Astrocyte (in vitro differentiated cells and primary cell): Measurements from ENCODE around the gene GABRR3. TPM values are rescaled to one million over a fixed set of nuclear protein-coding genes. Genes with fewer than 3 reads are reported as not detected.

ENCODE experiments used
- DNase-seq: peaks from one replicate; pipeline ENCODE4 v3.0.0-alpha.2; 2010; ENCODE audit warnings: low read depth
- FAIRE-seq: peaks from 2 replicates; lab custom pipeline; 2011; peaks lifted over from hg19 to GRCh38; lab: Jason Lieb, UNC
- H2AFZ ChIP-seq: 2 replicates; pipeline ENCODE4 v1.6.0; 2012; ENCODE audit warnings: low read depth, low read length, inconsistent platforms
- H3K27ac ChIP-seq: 2 replicates; pipeline ENCODE4 v1.5.1; 2011; ENCODE audit warnings: low read depth, low read length, inconsistent platforms
- H3K27me3 ChIP-seq: 2 replicates; pipeline ENCODE4 v1.6.0; 2011; ENCODE audit warnings: low read length, inconsistent platforms; ENCODE audit not compliant: insufficient read depth
- H3K36me3 ChIP-seq: 2 replicates; pipeline ENCODE4 v1.5.1; 2011; ENCODE audit warnings: low read length, inconsistent platforms; ENCODE audit not compliant: insufficient read depth
- H3K4me1 ChIP-seq: 2 replicates; pipeline ENCODE4 v1.5.1; 2011; ENCODE audit warnings: low read length, inconsistent platforms; ENCODE audit not compliant: insufficient read depth
- H3K4me2 ChIP-seq: 2 replicates; pipeline ENCODE4 v1.6.0; 2012; ENCODE audit warnings: low read length, inconsistent platforms
- H3K4me3 ChIP-seq: 2 replicates; pipeline ENCODE4 v1.5.1; 2011; ENCODE audit warnings: low read depth, mild to moderate bottlenecking, low read length, inconsistent platforms; ENCODE audit not compliant: insufficient read depth
- H3K79me2 ChIP-seq: 2 replicates; pipeline ENCODE4 v1.6.0; 2012; ENCODE audit warnings: mild to moderate bottlenecking, low read length, inconsistent platforms; ENCODE audit not compliant: insufficient read depth
- H3K9ac ChIP-seq: 2 replicates; pipeline ENCODE4 v1.6.0; 2012; ENCODE audit warnings: mild to moderate bottlenecking, low read length, inconsistent platforms
- H3K9me3 ChIP-seq: 2 replicates; pipeline ENCODE4 v1.5.1; 2012; ENCODE audit warnings: low read depth, mild to moderate bottlenecking, low read length, inconsistent platforms; ENCODE audit not compliant: insufficient read depth
- H4K20me1 ChIP-seq: 2 replicates; pipeline ENCODE4 v1.6.0; 2012; ENCODE audit warnings: low read length, inconsistent platforms; ENCODE audit not compliant: insufficient read depth
- H3K27ac Mint-ChIP-seq: one replicate; pipeline ENCODE4 v1.8.0; 2021; ENCODE audit warnings: mild to moderate bottlenecking, mixed read lengths; ENCODE audit not compliant: unreplicated experiment
- H3K27me3 Mint-ChIP-seq: one replicate; pipeline ENCODE4 v1.8.0; 2021; ENCODE audit warnings: low read depth, mixed read lengths; ENCODE audit not compliant: unreplicated experiment
- H3K36me3 Mint-ChIP-seq: one replicate; pipeline ENCODE4 v1.8.0; 2021; ENCODE audit warnings: low read depth, mixed read lengths; ENCODE audit not compliant: unreplicated experiment
- H3K4me1 Mint-ChIP-seq: one replicate; pipeline ENCODE4 v1.8.0; 2021; ENCODE audit warnings: low read depth, mixed read lengths; ENCODE audit not compliant: unreplicated experiment
- H3K4me3 Mint-ChIP-seq: one replicate; pipeline ENCODE4 v1.8.0; 2021; ENCODE audit warnings: mild to moderate bottlenecking, moderate library complexity, mixed read lengths; ENCODE audit not compliant: unreplicated experiment
- H3K9me3 Mint-ChIP-seq: one replicate; pipeline ENCODE4 v1.8.0; 2021; ENCODE audit warnings: mild to moderate bottlenecking, mixed read lengths; ENCODE audit not compliant: unreplicated experiment
- CTCF ChIP-seq: IDR thresholded peaks from 2 replicates; pipeline ENCODE4 v1.5.1; 2011; ENCODE audit warnings: low read depth, mild to moderate bottlenecking, inconsistent platforms, low read length, moderate library complexity; ENCODE audit not compliant: insufficient read depth
- EZH2 ChIP-seq: IDR thresholded peaks from 2 replicates; pipeline ENCODE4 v1.6.1; 2012; ENCODE audit warnings: mild to moderate bottlenecking, low read length, inconsistent platforms; ENCODE audit not compliant: insufficient read depth
- total RNA-seq: library from RNA; stranded (reverse); gene quantifications from 2 replicates; pipeline ENCODE4 v1.2.1, GENCODE V29; 2021

Gene GABRR3
- total RNA-seq, 1 donor from 2014 or later, result not detected

DNA sequence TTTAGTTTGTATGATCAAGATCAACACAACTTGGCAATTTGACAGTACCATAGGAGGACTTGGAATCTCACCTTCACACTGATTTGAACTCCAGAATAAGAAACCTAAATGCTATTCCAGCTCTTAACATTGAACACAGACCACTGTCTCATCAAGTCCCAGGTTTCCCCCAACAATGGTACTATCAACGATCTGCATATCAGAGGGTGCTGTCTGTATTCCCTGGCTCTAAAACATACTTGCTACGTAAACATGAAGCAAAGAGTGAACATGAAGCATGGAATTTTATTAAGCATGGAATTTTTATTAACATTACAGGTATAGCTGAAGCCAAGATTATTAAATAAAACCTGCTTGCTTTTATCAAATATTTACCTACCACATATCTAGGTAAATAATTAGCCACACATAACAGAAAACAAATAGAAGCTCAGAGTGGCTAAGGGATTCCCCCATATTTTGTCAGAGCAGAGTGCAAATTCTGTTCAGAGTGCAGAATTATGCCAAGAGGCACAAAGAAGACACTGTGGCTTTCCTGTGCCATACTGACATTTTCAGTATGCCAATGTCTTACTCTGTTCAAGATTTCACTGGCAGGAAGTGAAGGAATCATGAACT lies 40.7 kb downstream of the GABRR3 start:
- H3K9me3 ChIP-seq, result no peaks in the 10 kb centered on the region
- Mint-ChIP-seq H3K36me3 (no peaks in the 10 kb centered on the region), H3K27ac (no peak overlapping the region), H3K4me3 (no peak overlapping the region), H3K27me3 (no peaks in the 10 kb centered on the region), H3K4me1 (no peaks in the 10 kb centered on the region), H3K9me3 (no peaks in the 10 kb centered on the region)
- no peaks in the 10 kb centered on the region for H4K20me1 ChIP-seq
- no peaks in the 10 kb centered on the region for H3K36me3 ChIP-seq
- no peaks in the 10 kb centered on the region for H3K27me3 ChIP-seq
- DNase-seq, result no peak
- H2AFZ ChIP-seq, result no peak overlapping the region
- no peak overlapping the region for H3K9ac ChIP-seq
- H3K4me2 ChIP-seq, result no peak overlapping the region
- TF ChIP-seq EZH2 (no peak), CTCF (no peak)
- no peak for FAIRE-seq
- H3K4me1 ChIP-seq, result no peaks in the 10 kb centered on the region
- H3K27ac ChIP-seq, result no peak overlapping the region
- H3K79me2 ChIP-seq, result no peaks in the 10 kb centered on the region
- no peak overlapping the region for H3K4me3 ChIP-seq

DNA sequence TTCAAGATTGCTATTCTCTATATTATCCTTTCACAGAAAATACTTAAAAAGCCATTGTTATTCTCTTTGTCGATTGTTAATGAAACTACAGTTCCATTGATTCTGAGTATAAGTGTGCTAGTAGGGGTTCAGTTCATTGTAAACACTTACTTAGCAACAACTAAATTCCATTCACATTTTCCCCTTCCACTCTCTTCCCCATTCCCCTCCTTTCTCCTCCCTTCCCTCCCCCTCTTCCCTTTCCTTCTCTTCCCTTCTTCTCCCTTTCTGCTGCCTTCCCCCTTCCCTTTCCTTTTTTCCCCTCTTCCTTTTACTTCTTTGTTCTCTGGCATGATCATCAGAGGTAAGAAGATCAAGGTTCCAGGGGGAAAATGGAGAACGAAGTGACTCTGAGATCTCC lies 41.6 kb downstream of the GABRR3 start:
- no peak for DNase-seq
- Histone ChIP-seq H3K9me3 (no peaks in the 10 kb centered on the region), H3K4me2 (no peak overlapping the region), H4K20me1 (no peaks in the 10 kb centered on the region), H2AFZ (no peak overlapping the region), H3K9ac (no peak overlapping the region), H3K27me3 (no peaks in the 10 kb centered on the region), H3K4me1 (no peaks in the 10 kb centered on the region), H3K4me3 (no peak overlapping the region), H3K27ac (no peak overlapping the region), H3K36me3 (no peaks in the 10 kb centered on the region), H3K79me2 (no peaks in the 10 kb centered on the region)
- H3K4me1 Mint-ChIP-seq, result no peaks in the 10 kb centered on the region
- no peaks in the 10 kb centered on the region for H3K27me3 Mint-ChIP-seq
- no peak for FAIRE-seq
- no peak overlapping the region for H3K4me3 Mint-ChIP-seq
- no peaks in the 10 kb centered on the region for H3K36me3 Mint-ChIP-seq
- TF ChIP-seq CTCF, result no peak
- TF ChIP-seq EZH2, result no peak
- no peaks in the 10 kb centered on the region for H3K9me3 Mint-ChIP-seq
- no peak overlapping the region for H3K27ac Mint-ChIP-seq

DNA sequence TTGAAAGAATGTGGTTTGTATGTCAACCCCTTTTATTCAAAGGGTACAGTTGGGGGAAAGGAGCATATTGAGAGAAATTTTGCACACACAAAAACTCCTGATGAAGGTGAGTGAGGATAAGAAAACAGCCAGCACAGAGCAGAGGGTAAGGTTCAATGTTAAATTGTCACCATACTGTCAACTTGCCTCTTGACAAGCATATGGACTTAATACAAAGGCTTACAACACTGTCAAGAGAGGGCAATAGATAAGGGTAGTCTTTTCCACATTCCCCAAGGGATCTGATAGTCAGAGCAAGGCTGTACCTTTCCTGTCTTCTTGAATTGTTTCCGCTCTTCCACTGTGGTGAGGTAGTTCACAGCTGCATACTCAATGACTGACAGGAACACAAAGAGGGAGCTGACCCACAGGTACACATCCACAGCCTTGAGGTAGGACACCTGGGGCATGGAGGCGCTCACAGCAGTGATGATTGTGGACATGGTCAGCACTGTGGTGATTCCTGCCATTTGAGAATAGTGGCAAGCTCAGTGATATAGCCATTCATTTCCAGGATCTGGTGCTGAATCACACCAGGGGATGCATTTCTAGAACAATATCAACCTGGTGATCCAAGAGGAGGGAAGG lies 42.5 kb downstream of the GABRR3 start:
- DNase-seq (no peak), FAIRE-seq (no peak)
- Mint-ChIP-seq H3K27me3 (no peaks in the 10 kb centered on the region), H3K27ac (no peak overlapping the region), H3K36me3 (no peaks in the 10 kb centered on the region), H3K9me3 (peaks cover 2% of the 10 kb centered on the region), H3K4me1 (no peaks in the 10 kb centered on the region), H3K4me3 (no peak overlapping the region)
- Histone ChIP-seq H3K9me3 (no peaks in the 10 kb centered on the region), H2AFZ (no peak overlapping the region), H3K4me2 (no peak overlapping the region), H4K20me1 (no peaks in the 10 kb centered on the region), H3K27me3 (no peaks in the 10 kb centered on the region), H3K4me3 (no peak overlapping the region), H3K79me2 (no peaks in the 10 kb centered on the region), H3K36me3 (no peaks in the 10 kb centered on the region), H3K9ac (no peak overlapping the region), H3K4me1 (no peaks in the 10 kb centered on the region), H3K27ac (no peak overlapping the region)
- TF ChIP-seq EZH2, result no peak
